NCI-H146 (cell line): ENCODE measurements around the gene FUCA1.
"Not testable (repeated sequence)": the region's sequence is repeated elsewhere in the genome, so short reads cannot be mapped to it uniquely, and the experiment has no call there.

ENCODE experiments used
- DNase-seq: peaks from one replicate; lab custom pipeline; 2025; lab: John Stamatoyannopoulos, UW

FUCA1 gene

DNA sequence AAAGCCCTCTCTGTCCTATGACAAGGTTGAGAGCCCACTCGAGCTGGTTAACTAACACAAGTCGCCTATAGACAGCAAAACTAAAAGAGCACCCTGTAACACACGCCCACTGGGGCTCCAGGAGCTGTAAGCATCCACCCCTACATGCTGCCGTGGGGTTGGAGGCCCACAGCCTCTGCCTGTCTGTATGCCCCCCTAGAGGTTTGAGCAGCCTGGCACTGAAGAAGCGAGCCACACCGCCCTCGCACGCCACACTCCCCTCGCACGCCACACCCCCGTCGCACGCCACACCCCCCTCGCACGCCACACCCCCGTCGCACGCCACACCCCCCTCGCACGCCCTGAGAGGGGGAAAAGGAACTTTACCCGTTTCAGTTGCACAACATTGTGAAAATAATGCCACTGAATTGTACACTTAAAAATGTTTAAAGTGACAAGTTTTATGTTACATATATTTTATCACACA lies 29.7 kb downstream of the FUCA1 start:
- DNase-seq = peak; percentile 48

DNA sequence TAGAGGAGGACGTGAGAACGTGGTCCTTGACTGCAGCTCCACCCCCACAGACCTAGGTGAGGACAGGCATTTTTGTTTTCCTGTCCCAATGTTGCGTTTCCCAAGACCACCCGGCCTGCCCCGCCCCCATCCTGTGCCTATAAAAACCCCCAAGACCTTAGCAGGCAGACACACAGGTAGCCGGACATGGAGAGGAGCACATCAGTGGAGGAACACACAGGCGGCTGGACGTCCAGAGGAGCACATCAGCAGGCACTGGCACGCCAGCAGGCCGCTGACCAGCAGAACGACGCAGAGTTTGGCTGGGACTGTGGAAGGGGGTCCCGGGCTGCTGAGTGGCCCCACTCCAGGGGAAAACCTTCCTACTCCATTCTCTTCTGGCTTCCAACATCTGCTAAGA lies 30.2 kb downstream of the FUCA1 start:
- no peak for DNase-seq

GRCh38 chr1:23836037-23836436 lies 32.1 kb downstream of the FUCA1 start:
- DNase-seq = no peak

GRCh38 chr1:23834156-23834555 lies 33.9 kb downstream of the FUCA1 start:
- DNase-seq = not testable (repeated sequence)

GRCh38 chr1:23827717-23828116 lies 40.4 kb downstream of the FUCA1 start:
- DNase-seq = no peak

- not testable (repeated sequence) for DNase-seq
Measured at GRCh38 chr1:23826590-23826989, 41.5 kb downstream of the FUCA1 start.

DNA sequence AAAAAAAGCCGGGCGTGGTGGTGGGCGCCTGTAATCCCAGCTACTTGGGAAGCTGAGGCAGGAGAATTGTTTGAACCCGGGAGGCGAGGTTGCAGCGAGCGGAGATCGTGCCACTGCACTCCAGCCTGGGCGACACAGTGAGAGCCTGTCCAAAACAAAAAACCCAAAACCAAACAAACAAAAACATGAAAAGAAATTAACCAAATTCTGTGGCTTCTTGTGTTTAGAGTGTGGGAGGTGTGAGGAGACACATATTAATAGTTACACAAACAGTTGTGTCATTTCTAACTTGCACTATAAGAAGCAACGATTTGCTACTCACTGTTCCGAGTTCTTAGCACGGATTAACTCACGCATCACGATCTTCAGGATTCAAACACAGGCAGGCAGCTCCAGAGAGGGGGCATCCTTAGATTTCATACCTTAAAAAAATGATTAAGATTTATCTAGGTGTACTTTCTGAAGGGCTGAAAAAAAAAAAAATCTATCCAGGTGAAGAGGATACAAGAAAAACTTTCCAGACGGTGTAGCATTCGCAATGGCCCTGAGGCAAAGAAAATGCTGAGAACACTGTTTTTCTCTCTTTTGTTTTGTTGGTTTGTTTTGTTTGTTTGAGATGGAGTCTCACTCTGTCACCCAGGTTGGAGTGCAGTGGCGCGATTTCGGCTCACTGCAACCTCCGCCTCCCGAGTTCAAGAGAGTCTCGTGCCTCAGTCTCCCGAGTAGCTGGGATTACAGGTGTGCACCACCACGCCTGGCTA lies 42.1 kb downstream of the FUCA1 start:
- DNase-seq = no peak

DNA sequence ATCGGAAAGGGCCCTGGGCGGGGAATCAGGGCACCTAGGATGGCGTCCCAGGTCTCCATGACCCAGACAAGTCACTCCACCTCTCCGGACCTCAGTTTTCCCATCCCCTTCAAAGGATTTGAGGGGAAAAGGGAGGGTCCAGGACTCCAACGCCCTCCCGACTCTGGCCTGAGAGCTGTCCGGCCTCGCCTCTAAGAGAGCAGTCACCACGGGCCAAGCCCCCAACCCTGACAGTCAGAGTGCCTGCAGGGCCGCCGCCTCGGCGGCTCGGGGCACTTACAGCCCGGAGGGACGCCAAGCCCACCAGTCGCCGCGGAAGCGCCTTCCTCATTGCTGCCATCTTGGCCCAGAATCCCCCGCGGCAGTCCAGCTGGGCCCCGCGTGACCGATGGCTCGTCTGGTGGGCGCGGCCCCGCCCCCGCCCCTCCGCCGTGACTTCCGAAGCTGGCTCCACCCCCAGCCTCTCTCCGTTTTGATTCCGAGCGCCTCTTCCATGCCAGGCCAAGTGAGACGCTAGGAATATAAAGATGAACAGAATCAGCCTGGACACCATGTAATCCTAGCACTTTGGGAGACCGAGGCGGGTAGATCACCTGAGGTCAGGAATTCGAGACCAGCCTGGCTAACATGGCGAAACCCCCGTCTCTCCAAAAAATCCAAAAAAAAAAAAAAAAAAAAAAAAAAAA lies 42.9 kb downstream of the FUCA1 start, which contains the start of gene HMGCL:
TSS of gene HMGCL (minus strand) at position 354 of the 686 bp plus-strand sequence. CDS start at position 340, 14 bp downstream.
- peak; percentile 86 for DNase-seq

DNA sequence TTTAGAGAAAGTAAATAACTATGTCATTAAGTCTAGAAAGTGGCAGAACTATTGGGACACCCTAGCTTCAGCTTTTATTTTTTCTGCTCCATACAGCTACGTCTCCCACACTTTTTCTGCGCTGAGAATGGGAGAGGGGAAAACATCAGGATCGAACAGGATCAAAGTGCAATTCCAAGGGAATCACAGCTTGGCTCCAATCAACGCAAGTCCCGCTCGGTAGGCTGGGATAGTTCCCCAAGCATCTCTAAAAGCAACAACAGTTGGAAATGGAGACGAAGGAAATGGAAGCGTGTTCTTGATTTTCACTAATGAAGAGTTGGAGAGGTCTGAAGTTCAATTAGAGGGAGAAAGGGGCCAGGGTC lies 43.4 kb downstream of the FUCA1 start:
- DNase-seq = no peak

DNA sequence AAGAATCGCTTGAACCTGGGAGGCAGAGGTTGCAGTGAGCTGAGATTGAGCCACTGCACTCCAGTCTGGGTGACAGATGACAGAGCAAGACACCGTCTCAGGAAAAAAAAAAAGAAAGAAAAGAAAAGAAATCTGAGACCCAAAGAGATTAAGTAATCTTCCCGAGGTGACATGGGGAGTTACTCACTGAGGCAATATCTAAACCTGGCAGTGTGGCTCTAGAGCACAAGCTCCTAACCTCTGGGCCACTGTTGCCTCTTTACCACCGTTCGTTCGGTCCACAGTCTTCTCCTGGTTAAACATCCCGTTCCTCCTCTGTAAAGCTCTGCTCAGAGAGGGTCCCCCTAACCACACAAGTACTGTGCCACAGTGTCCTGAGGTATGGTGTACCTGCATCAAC lies 44.3 kb downstream of the FUCA1 start:
- DNase-seq = no peak

GRCh38 chr1:23817633-23818032 lies 50.5 kb downstream of the FUCA1 start:
- DNase-seq = no peak

- no peak for DNase-seq
Measured at GRCh38 chr1:23816906-23817305, 51.2 kb downstream of the FUCA1 start.

GRCh38 chr1:23816361-23816760 lies 51.7 kb downstream of the FUCA1 start:
- no peak for DNase-seq

DNA sequence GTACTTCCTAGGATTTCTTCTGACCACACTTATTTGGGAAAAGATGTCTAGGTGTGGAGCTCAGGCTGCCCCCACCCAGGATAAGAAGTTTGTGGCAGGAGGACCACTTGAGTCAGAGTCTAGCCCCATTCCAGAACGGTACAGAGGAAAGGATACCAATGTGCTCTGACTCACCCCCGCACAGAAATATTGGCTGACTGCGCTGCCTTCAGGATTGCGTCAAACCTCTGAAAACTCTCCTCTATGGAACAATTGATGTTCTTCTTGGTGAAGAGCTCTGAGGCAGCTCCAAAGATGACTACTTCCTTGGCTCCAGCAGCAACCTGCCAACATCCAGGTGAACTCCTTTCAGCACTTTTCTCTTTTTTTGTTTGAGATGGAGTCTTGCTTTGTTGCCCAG lies 54.1 kb downstream of the FUCA1 start:
- DNase-seq = no peak

DNA sequence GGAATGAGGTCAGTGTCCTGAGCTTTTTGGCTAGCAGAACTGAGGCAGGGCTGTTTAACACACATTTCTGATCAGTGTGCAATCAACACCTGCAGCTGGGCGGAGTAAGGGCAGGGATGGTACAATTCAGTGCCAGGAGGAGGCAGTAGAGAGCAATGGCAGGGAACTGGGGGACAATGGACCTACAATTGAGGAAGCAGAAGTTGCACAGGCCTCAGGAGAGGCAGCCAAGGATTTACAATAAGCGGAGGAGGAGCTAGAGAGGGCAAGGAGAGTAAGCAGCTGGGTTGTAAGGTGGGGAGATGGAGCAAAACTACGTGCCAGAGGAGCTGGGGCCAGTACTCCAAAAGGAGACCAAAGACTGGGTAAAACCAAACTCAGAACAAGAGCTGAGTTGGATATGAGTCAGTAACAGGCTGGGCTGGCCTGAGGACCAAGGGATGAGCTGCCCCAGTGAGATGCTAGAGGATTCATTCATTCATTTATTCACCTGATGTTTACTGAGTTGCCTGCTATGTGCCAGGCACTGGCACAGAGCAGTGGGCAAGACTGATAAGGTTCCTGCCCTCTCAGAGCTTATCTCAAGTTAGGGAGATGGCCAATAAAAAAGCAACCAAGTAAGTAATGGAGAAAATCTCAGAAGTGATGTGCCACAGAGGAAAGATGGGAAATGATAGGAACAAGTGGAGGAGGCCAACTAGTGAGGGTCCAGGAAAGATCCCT lies 57.1 kb downstream of the FUCA1 start:
- DNase-seq = peak; percentile 8

- peak; percentile 55 for DNase-seq
Measured at GRCh38 chr1:23809751-23810171, 58.3 kb downstream of the FUCA1 start.

- no peak for DNase-seq
Measured at GRCh38 chr1:23807453-23807852, 60.6 kb downstream of the FUCA1 start.

- DNase-seq = no peak
Measured at GRCh38 chr1:23806280-23806679, 61.8 kb downstream of the FUCA1 start.

DNA sequence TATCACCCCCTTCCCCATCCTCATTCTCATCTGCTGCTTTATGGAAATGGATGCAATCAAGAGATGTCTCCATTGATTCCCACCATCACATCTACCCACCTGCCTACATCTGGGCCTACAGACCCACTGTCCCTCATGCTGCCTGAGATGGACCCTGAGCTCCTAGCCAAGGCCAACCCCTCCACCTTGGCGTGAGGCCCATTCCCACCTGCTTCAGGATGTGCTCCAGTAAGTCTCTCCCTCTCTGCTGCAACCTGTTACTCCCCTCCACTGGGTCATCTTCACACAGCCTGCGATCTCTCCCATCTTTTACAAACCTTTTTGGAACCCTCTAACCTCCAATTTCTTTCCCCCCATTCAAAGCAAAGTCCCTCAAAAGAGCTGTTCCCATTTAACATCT lies 63.1 kb downstream of the FUCA1 start:
- no peak for DNase-seq

DNA sequence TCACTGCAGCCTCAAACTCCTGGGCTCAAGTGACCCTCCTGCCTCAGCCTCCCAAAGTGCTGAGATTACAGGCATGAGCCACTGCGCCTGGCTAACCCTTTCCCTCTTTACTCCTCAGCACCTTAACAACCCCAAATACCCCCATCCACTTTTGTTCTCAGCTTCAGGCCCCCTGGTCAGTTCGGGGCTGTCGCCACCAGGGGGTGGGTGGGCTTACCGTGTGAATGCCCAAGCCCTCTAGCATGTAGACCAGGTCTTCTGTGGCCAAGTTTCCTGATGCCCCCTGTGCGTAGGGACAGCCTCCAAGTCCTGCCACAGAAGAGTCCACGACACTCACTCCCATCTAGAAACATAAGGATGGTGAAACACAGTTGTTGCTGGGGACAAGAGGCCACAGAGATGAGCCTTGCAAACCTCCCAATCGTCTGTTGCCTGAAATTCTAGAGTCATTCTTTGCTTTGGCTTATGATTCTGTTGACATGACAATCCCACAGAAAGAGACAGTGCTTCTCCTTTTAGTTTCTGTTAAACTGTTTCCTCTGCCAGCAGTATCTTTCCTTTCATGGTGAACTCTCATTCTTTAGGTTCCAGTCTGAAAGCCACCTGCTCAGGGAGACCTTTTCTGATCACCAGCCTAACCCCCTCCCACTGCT lies 63.8 kb downstream of the FUCA1 start:
- DNase-seq = no peak

DNA sequence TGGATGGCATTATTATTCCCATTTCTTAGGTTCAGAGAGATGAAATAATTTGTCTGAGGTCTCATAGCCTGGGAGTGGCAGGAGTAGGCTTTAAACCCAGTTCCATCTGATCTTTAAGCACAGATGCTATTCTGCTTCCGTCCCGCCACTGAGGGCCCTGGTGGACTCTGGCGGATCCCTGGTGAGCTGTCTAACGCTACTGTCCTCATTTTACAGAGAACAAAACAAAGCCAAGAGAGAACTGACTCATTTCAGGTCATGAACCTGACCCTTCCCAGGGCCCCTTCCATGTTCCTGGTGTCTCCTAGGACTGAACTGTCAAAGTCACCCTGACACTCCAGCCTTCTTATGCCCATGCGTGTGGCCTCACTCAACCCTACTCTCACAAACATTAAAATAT lies 64.4 kb downstream of the FUCA1 start:
- no peak for DNase-seq

- DNase-seq = not testable (repeated sequence)
Measured at GRCh38 chr1:23802809-23803342, 65.2 kb downstream of the FUCA1 start.
